ENCODE measurements around the gene SMYD3.

GRCh38 chr1:245773344-245773743 lies 733.7 kb downstream of the SMYD3 start:
- TF ChIP-seq, protein P1, sequence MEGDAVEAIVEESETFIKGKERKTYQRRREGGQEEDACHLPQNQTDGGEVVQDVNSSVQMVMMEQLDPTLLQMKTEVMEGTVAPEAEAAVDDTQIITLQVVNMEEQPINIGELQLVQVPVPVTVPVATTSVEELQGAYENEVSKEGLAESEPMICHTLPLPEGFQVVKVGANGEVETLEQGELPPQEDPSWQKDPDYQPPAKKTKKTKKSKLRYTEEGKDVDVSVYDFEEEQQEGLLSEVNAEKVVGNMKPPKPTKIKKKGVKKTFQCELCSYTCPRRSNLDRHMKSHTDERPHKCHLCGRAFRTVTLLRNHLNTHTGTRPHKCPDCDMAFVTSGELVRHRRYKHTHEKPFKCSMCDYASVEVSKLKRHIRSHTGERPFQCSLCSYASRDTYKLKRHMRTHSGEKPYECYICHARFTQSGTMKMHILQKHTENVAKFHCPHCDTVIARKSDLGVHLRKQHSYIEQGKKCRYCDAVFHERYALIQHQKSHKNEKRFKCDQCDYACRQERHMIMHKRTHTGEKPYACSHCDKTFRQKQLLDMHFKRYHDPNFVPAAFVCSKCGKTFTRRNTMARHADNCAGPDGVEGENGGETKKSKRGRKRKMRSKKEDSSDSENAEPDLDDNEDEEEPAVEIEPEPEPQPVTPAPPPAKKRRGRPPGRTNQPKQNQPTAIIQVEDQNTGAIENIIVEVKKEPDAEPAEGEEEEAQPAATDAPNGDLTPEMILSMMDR (IDR thresholded peaks at IDR 0.05; ENCODE audit: low read depth, low read length, poor library complexity, severe bottlenecking), result no peak
- no peak for TF ChIP-seq EZH2phosphoT487 (IDR thresholded peaks at IDR 0.05; ENCODE audit: borderline replicate concordance, low read length)

All from DOHH2 (cell line).